SK-N-SH (cell line): ENCODE data around the gene GRIK3. TPM values are rescaled to one million over a fixed set of nuclear protein-coding genes. Genes with fewer than 3 reads are reported as not detected.

ENCODE experiments used
- CTCF ChIA-PET: fragments of 300-600, 350-600 bp; formaldehyde crosslinking; extraction: SDS; loops from one replicate; lab custom pipeline; 2021; lab: Yijun Ruan, JAX
- POLR2A ChIA-PET: fragments of 350-600 bp; sonication (Branson Sonifier 250); formaldehyde crosslinking; extraction: SDS; loops from one replicate; lab custom pipeline; 2020; ENCODE audit warnings: antibody characterized with exemption, inconsistent platforms; lab: Yijun Ruan, JAX
- DNase-seq: peaks from one replicate; pipeline ENCODE4 v3.0.0; 2012
- H2AFZ ChIP-seq: fragments of 200-600 bp; sonication (generic); 2 replicates; pipeline ENCODE4 v1.8.1; 2016; ENCODE audit warnings: antibody characterized with exemption, mild to moderate bottlenecking, low read depth
- H3F3A ChIP-seq: fragments of 200-600 bp; sonication (generic); replicated peaks from 2 replicates; pipeline ENCODE3; 2016; ENCODE audit warnings: antibody characterized with exemption, mild to moderate bottlenecking; ENCODE audit not compliant: insufficient read depth
- H3K27ac ChIP-seq, 2 experiments: fragments of 200-500 bp in 1 of 2; fragments of 200-600 bp in 1 of 2; sonication (Bioruptor generic) in 1 of 2; sonication (generic), shearing (Covaris generic) in 1 of 2; 2 replicates each; pipeline versions ENCODE4 v1.5.1 to v1.6.1; 2014 to 2016; ENCODE audit warnings: low read depth in 2 of 2, inconsistent platforms in 1 of 2, low read length in 1 of 2, mild to moderate bottlenecking in 1 of 2, mixed read lengths in 1 of 2
- H3K27me3 ChIP-seq: fragments of 200-600 bp; sonication (generic), shearing (Covaris generic); 2 replicates; pipeline ENCODE4 v1.6.1; 2016; ENCODE audit warnings: mixed run types; ENCODE audit not compliant: insufficient read depth
- H3K36me3 ChIP-seq, 2 experiments: fragments of 200-500 bp in 1 of 2; fragments of 200-600 bp in 1 of 2; sonication (Bioruptor generic) in 1 of 2; sonication (generic) in 1 of 2; replicated peaks in 1 of 2; 2 replicates each; pipeline versions ENCODE3 to v1.5.1; 2014 to 2016; ENCODE audit warnings: low read length in 1 of 2, mild to moderate bottlenecking in 1 of 2; ENCODE audit not compliant: insufficient read depth in 2 of 2, control insufficient read depth in 1 of 2
- H3K4me1 ChIP-seq, 2 experiments: fragments of 200-500 bp in 1 of 2; fragments of 200-600 bp in 1 of 2; sonication (Bioruptor generic) in 1 of 2; sonication (generic), shearing (Covaris generic) in 1 of 2; 2 replicates each; pipeline versions ENCODE4 v1.5.1 to v1.6.1; 2014 to 2016; ENCODE audit warnings: low read depth in 1 of 2, low read length in 1 of 2, mixed run types in 1 of 2; ENCODE audit not compliant: insufficient read depth in 2 of 2, control insufficient read depth in 1 of 2
- H3K4me2 ChIP-seq: fragments of 200-600 bp; sonication (generic), shearing (Covaris generic); 2 replicates; pipeline ENCODE4 v1.6.1; 2017; ENCODE audit warnings: mixed run types
- H3K4me3 ChIP-seq, 2 experiments: fragments of 200-500 bp in 1 of 2; fragments of 200-600 bp in 1 of 2; sonication (Bioruptor generic) in 1 of 2; sonication (generic), shearing (Covaris generic) in 1 of 2; 2 replicates each; pipeline versions ENCODE4 v1.5.1 to v1.8.1; 2014 to 2016; ENCODE audit warnings: low read depth in 2 of 2, inconsistent platforms in 1 of 2, low read length in 1 of 2, mild to moderate bottlenecking in 1 of 2, mixed read lengths in 1 of 2, moderate library complexity in 1 of 2
- H3K79me2 ChIP-seq: fragments of 200-600 bp; sonication (generic); 2 replicates; pipeline ENCODE4 v1.8.1; 2017; ENCODE audit warnings: mild to moderate bottlenecking; ENCODE audit not compliant: insufficient read depth
- H3K9ac ChIP-seq: fragments of 200-600 bp; sonication (generic); 2 replicates; pipeline ENCODE4 v1.6.1; 2017; ENCODE audit warnings: mixed run types
- H3K9me2 ChIP-seq: fragments of 200-600 bp; sonication (generic); 2 replicates; pipeline ENCODE4 v1.6.1; 2017; ENCODE audit warnings: mixed run types
- H3K9me3 ChIP-seq: fragments of 200-600 bp; sonication (generic); 2 replicates; pipeline ENCODE4 v1.6.1; 2017; ENCODE audit warnings: mixed run types, mild to moderate bottlenecking, moderate library complexity
- H4K20me1 ChIP-seq: fragments of 200-600 bp; sonication (generic); 2 replicates; pipeline ENCODE4 v1.6.1; 2017; ENCODE audit warnings: mild to moderate bottlenecking, mixed run types; ENCODE audit not compliant: insufficient read depth
- CHD2 ChIP-seq: fragments of 150-350 bp; IDR thresholded peaks from 2 replicates; pipeline ENCODE4 v1.6.1; 2018; ENCODE audit warnings: low read length; ENCODE audit not compliant: partially characterized antibody
- EP300 ChIP-seq, 2 experiments: IDR thresholded peaks; 2 replicates each; pipeline versions ENCODE4 v1.4.0 to v1.6.1; 2012; ENCODE audit warnings: borderline replicate concordance in 1 of 2, low read depth in 1 of 2, low read length in 1 of 2
- EZH2phosphoT487 ChIP-seq: fragments of 200-600 bp; sonication (generic); IDR thresholded peaks from 2 replicates; pipeline ENCODE4 v1.6.1; 2017; ENCODE audit warnings: low read depth, mixed run types, mild to moderate bottlenecking, antibody characterized with exemption, moderate library complexity, borderline replicate concordance
- FOXJ3 ChIP-seq: sonication (generic); formaldehyde crosslinking; IDR thresholded peaks from 2 replicates; pipeline ENCODE4 v1.5.1; 2020; ENCODE audit warnings: mild to moderate bottlenecking, missing genetic modification reagents
- FOXM1 ChIP-seq: IDR thresholded peaks from 2 replicates; pipeline ENCODE4 v1.4.0; 2012; ENCODE audit warnings: low read depth, mild to moderate bottlenecking
- GABPA ChIP-seq: IDR thresholded peaks from 2 replicates; pipeline ENCODE4 v1.4.0; 2012; ENCODE audit warnings: low read depth, mild to moderate bottlenecking
- GATA2 ChIP-seq: sonication (generic); formaldehyde crosslinking; IDR thresholded peaks from 2 replicates; pipeline ENCODE4 v1.5.0; 2020; ENCODE audit warnings: mild to moderate bottlenecking, missing genetic modification reagents
- MXI1 ChIP-seq: IDR thresholded peaks from 2 replicates; pipeline ENCODE4 v1.6.1; 2012; ENCODE audit warnings: mild to moderate bottlenecking, low read depth, low read length, improper control_type of control experiment
- RAD21 ChIP-seq: IDR thresholded peaks from 2 replicates; pipeline ENCODE4 v1.6.1; 2012; ENCODE audit warnings: mild to moderate bottlenecking, low read length
- RCOR1 ChIP-seq: fragments of 150-350 bp; IDR thresholded peaks from 2 replicates; pipeline ENCODE4 v1.6.1; 2017; ENCODE audit warnings: antibody characterized with exemption, low read length
- TCF12 ChIP-seq: IDR thresholded peaks from 2 replicates; pipeline ENCODE4 v1.4.0; 2012
- WGBS: methylation state at CpG from one replicate; pipeline ENCODE4 v1.1.6; 2017; ENCODE audit warnings: low lambda C conversion rate; 5-methylcytosine and 5-hydroxymethylcytosine counted together
- polyA plus RNA-seq, 3 experiments: library from polyadenylated mRNA; depleted of rRNA; stranded (reverse); fragments of >200 nt; gene quantifications; 2 replicates each; pipeline ENCODE4 v1.2.3, GENCODE V29; 2012
- TF ChIP-seq, protein P1 (sequence below): IDR thresholded peaks from 2 replicates; pipeline ENCODE4 v1.6.1; 2012; ENCODE audit warnings: mild to moderate bottlenecking, low read depth, low read length, moderate library complexity
- TF ChIP-seq, protein P2 (sequence below): IDR thresholded peaks from 2 replicates; pipeline ENCODE4 v1.4.0; 2012; ENCODE audit warnings: low read depth, borderline replicate concordance

Gene GRIK3
- polyA plus RNA-seq, 1 of the 3 experiments (the other 2 are of a cell fraction), result not detected

DNA sequence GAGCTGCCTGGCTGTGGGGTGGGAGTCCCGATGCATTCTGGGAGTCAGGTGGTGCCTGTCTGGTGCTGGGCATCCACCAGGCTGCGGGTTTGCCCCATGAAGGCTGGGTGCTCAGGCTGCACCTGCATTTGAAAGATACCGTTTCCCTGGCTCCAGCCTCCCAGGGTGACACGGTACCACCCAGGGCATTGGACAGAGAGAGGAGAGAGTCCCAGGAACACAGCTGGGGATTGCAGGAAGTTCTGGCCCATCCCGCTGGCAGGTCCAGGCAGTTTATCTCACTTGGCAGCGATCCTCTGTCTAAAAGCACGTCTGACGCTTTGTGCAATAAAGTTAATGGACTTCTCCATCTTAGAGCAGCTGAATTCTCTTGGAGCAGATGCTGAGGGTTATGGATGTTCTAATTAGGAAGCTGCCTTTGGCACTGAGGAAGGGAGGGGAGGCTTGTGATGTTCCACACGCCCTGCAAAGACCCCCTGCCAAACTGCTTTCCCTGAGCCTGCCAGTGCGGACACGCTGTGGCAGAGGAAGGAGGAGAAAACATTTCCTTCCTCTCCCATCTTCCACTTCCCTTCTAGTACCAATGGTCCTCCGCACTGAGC is 246.9 kb downstream of the GRIK3 start:
- no peak overlapping the region for H3K4me2 ChIP-seq
- WGBS, result 15% methylated on average over 7 of the region's 12 CpGs
- peak overlapping the region in 1 of 2 experiments; percentile 64; a peak in 2 of 4 replicates for H3K27ac ChIP-seq
- POLR2A ChIA-PET, result interaction anchor here (0.6 kb wide), 1 partner anchor 271 kb away, joined by 3 read pairs; no protein-coding TSS in a partner anchor
- no peaks in the 10 kb centered on the region for H3K27me3 ChIP-seq
- H4K20me1 ChIP-seq, result no peaks in the 10 kb centered on the region
- no peaks in the 10 kb centered on the region for H3K9me2 ChIP-seq
- H3K36me3 ChIP-seq, result no peaks in the 10 kb centered on the region
- H3K9me3 ChIP-seq, result no peaks in the 10 kb centered on the region
- CTCF ChIA-PET, result interaction anchor here (0.8 to 1.7 kb wide), 5 partner anchors 10 to 77 kb away, joined by 3 to 5 read pairs (median 3); no protein-coding TSS in a partner anchor
- no peaks in the 10 kb centered on the region for H3F3A ChIP-seq
- H3K4me1 ChIP-seq, result peaks cover 0 to 29% of the 10 kb centered on the region in 2 experiments; a peak in 2 of 4 replicates
- no peak overlapping the region for H2AFZ ChIP-seq
- H3K9ac ChIP-seq, result no peak overlapping the region
- no peak overlapping the region for H3K4me3 ChIP-seq
- peak; percentile 57 for DNase-seq
- no peaks in the 10 kb centered on the region for H3K79me2 ChIP-seq
- TF ChIP-seq FOXJ3, result 0 out of 2 replicates have a peak, but pooled peaks have one; percentile 15
- TF ChIP-seq, protein P1, sequence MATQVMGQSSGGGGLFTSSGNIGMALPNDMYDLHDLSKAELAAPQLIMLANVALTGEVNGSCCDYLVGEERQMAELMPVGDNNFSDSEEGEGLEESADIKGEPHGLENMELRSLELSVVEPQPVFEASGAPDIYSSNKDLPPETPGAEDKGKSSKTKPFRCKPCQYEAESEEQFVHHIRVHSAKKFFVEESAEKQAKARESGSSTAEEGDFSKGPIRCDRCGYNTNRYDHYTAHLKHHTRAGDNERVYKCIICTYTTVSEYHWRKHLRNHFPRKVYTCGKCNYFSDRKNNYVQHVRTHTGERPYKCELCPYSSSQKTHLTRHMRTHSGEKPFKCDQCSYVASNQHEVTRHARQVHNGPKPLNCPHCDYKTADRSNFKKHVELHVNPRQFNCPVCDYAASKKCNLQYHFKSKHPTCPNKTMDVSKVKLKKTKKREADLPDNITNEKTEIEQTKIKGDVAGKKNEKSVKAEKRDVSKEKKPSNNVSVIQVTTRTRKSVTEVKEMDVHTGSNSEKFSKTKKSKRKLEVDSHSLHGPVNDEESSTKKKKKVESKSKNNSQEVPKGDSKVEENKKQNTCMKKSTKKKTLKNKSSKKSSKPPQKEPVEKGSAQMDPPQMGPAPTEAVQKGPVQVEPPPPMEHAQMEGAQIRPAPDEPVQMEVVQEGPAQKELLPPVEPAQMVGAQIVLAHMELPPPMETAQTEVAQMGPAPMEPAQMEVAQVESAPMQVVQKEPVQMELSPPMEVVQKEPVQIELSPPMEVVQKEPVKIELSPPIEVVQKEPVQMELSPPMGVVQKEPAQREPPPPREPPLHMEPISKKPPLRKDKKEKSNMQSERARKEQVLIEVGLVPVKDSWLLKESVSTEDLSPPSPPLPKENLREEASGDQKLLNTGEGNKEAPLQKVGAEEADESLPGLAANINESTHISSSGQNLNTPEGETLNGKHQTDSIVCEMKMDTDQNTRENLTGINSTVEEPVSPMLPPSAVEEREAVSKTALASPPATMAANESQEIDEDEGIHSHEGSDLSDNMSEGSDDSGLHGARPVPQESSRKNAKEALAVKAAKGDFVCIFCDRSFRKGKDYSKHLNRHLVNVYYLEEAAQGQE, result no peak
- peak; percentile 9 for TF ChIP-seq CHD2
- no peak for TF ChIP-seq TCF12
- no peak for TF ChIP-seq GABPA
- TF ChIP-seq RAD21, result no peak
- TF ChIP-seq RCOR1, result 0 out of 2 replicates have a peak, but pooled peaks have one; percentile 35
- TF ChIP-seq MXI1, result no peak
- TF ChIP-seq, protein P2, sequence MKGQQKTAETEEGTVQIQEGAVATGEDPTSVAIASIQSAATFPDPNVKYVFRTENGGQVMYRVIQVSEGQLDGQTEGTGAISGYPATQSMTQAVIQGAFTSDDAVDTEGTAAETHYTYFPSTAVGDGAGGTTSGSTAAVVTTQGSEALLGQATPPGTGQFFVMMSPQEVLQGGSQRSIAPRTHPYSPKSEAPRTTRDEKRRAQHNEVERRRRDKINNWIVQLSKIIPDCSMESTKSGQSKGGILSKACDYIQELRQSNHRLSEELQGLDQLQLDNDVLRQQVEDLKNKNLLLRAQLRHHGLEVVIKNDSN, result no peak
- no peak for TF ChIP-seq EZH2phosphoT487
- TF ChIP-seq GATA2, result peak; percentile 27
- peak in 1 of 2 experiments; percentile 43; a peak in 1 of 4 replicates for TF ChIP-seq EP300 (IDR thresholded peaks at IDR 0.05; ENCODE audit: borderline replicate concordance in 1 of 2, low read depth in 1 of 2, low read length in 1 of 2)
- TF ChIP-seq FOXM1, result no peak
